ENCODE measurements around the gene EMC6. TPM values are rescaled to one million over a fixed set of nuclear protein-coding genes. Genes with fewer than 3 reads are reported as not detected.
A peak's percentile ranks its signal among the peaks of the same experiment; 100 is the strongest.

Gene EMC6
- total RNA-seq (10 to 100 TPM; 24.2 to 78.2 (median 51.9) TPM), polyA plus RNA-seq (100 to 1,000 TPM; 141 to 190 TPM)
- long read RNA-seq, donor 1, transcript EMC6-202 (2 exons, 762 nt) = minor isoform, 7 of 57 reads
- long read RNA-seq, donor 1, transcript EMC6-201 (2 exons, 653 nt) = major isoform, 35 of 57 reads
- long read RNA-seq, donor 1, partial matches to known transcripts = 0 of 57 reads
- long read RNA-seq, donor 1, other reads (novel, unspliced or antisense) = 15 of 57 reads
- long read RNA-seq, donor 2, transcript EMC6-201 (2 exons, 653 nt) = major isoform, 24 of 37 reads
- long read RNA-seq, donor 2, partial matches to known transcripts = 0 of 37 reads
- long read RNA-seq, donor 2, other reads (novel, unspliced or antisense) = 9 of 37 reads
- long read RNA-seq, donor 3, transcript EMC6-202 (2 exons, 762 nt) = minor isoform, 14 of 61 reads
- long read RNA-seq, donor 3, transcript EMC6-201 (2 exons, 653 nt) = major isoform, 27 of 61 reads
- long read RNA-seq, donor 3, partial matches to known transcripts = 0 of 61 reads
- long read RNA-seq, donor 3, other reads (novel, unspliced or antisense) = 20 of 61 reads

DNA sequence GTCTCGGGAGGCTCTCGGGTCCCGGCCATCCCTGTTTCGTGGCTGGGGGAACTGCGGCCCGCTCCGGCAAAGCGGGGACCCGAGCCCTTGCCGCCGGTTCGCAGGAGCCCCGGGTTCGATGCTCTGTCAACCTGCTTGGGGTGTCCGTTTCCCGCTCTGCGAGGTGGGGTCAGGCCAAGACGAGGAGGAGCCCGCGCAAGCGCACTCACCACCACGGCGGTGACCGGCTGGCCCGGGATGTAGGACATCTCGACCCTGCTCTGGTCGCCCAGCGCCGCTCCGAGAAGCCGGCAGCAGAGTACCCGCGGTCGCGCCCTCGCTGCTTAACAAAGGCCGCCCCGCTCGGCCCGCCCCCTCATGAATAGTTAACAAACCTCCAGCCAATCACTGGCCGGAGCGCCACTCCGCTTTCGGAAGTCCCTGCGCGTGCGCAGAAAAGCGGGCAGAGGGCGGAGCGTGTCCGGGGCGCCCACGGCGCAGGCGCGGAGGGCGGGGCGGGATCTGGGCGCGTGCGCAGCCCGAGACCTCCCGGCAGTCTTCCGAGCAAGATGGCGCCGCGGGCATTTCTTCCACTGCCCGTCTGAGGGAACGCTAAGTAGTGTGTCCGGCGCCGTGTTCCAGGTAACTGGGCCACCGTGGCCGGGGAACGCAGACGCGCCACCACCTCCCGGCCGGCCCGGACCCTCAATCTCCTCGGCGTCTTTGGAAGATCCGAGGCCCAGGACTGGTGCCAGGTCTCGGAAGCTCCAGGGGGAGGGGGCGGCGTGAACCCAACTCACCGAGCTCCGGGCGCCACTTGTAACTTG, at the start of gene EMC6, which contains the start of gene TAX1BP3:
TSS of gene EMC6 (plus strand) at position 534 of the 806 bp plus-strand sequence. CDS start 335 bp downstream, outside the sequence.
TSS of gene TAX1BP3 (minus strand) at position 300 of the 806 bp plus-strand sequence. CDS start at position 248, 52 bp downstream.
- peaks cover 4 to 47% (median 36%) of the 10 kb centered on the region in 12 donors for H3K4me1 ChIP-seq
- peak within 1 kb of the TSS; percentile 91 to 100 (median 99) for H3K27ac ChIP-seq
- ATAC-seq (peak; percentile 86 to 93 (median 90)), DNase-seq (peak; percentile 98 to 100 (median 99))
- H3K36me3 ChIP-seq = peaks cover 0 to 31% (median 15%) of the 10 kb centered on the region in 9 donors
- intact Hi-C loops (cut with DNase I) = loop anchor here in 3 of 10 donors (1.0 to 10.0 kb wide), 4 partner anchors 32 to 624 kb away; partner anchors contain the start of genes CTNS (in 2 of the 3) and SHPK (in 2 of the 3)
- no peaks in the 10 kb centered on the region for H3K27me3 ChIP-seq
- H3K9me3 ChIP-seq = no peaks in the 10 kb centered on the region
- peak in 2 of 12 donors; percentile 2 to 3 for TF ChIP-seq CTCF (IDR thresholded peaks at IDR 0.05)
- peak; percentile 98 to 100 for TF ChIP-seq POLR2A (IDR thresholded peaks at IDR 0.05)
- H3K4me3 ChIP-seq = peak within 1 kb of the TSS; percentile 61 to 100 (median 88)
- WGBS, 4 donors = 0 to 1% (median 0%) methylated on average over 27 to 89 of the region's 89 CpGs

GRCh38 chr17:3621146-3621720, 47.4 kb upstream of the EMC6 start:
- no peak for ATAC-seq
- Histone ChIP-seq H3K27me3 (no peaks in the 10 kb centered on the region), H3K4me3 (no peak overlapping the region), H3K4me1 (peaks cover 0 to 3% (median 0%) of the 10 kb centered on the region in 12 donors), H3K27ac (no peak overlapping the region), H3K9me3 (peaks cover 0 to 8% (median 0%) of the 10 kb centered on the region in 12 donors), H3K36me3 (peaks cover 2 to 97% (median 90%) of the 10 kb centered on the region in 9 donors)
- TF ChIP-seq CTCF (IDR thresholded peaks at IDR 0.05) = no peak
- no peak for TF ChIP-seq POLR2A (IDR thresholded peaks at IDR 0.05)
- intact Hi-C loops (cut with DNase I) = no loop called here
- DNase-seq = no peak
- 91 to 94% (median 93%) methylated on average over 8 of the region's 8 CpGs for WGBS, 4 donors

GRCh38 chr17:3622977-3623594, 45.5 kb upstream of the EMC6 start:
- WGBS, 4 donors = 92 to 97% (median 93%) methylated on average over 11 to 16 of the region's 16 CpGs
- peak in 2 of 4 donors; percentile 35 to 63 for ATAC-seq
- H3K36me3 ChIP-seq = peaks cover 2 to 96% (median 87%) of the 10 kb centered on the region in 9 donors
- no peak overlapping the region for H3K4me3 ChIP-seq
- H3K27me3 ChIP-seq = no peaks in the 10 kb centered on the region
- H3K9me3 ChIP-seq = no peaks in the 10 kb centered on the region
- TF ChIP-seq CTCF (IDR thresholded peaks at IDR 0.05) (no peak), POLR2A (IDR thresholded peaks at IDR 0.05) (no peak)
- DNase-seq = no peak
- H3K4me1 ChIP-seq = peaks cover 0 to 9% (median 0%) of the 10 kb centered on the region in 12 donors
- intact Hi-C loops (cut with DNase I) = no loop called here
- no peak overlapping the region for H3K27ac ChIP-seq
